A673 (cell line): ENCODE results near the gene RFX5. TPM values are rescaled to one million over a fixed set of nuclear protein-coding genes. Genes with fewer than 3 reads are reported as not detected.

Experiments used
- BruUV-seq: library from RNA; stranded (reverse); fragments of 400-500 nt; replicated peaks from 2 replicates; lab custom pipeline; 2021; lab: Mats Ljungman, UMichigan
- CTCF ChIA-PET: fragments of 300-600 bp; sonication (Branson Sonifier 250); formaldehyde crosslinking; loops from one replicate; lab custom pipeline; 2022; ENCODE audit warnings: antibody characterized with exemption; lab: Charles Lee
- POLR2A ChIA-PET: fragments of 300-600 bp; sonication (Branson Sonifier 250); formaldehyde crosslinking; loops from one replicate; lab custom pipeline; 2022; ENCODE audit warnings: antibody characterized with exemption; ENCODE audit not compliant: low non-redundant PET; lab: Charles Lee
- DNase-seq: peaks from one replicate; pipeline ENCODE4 v3.0.0-alpha.2; 2015; ENCODE audit warnings: low spot score
- H3K27ac ChIP-seq: fragments of 200-600 bp; sonication (generic); 2 replicates; pipeline ENCODE4 v1.5.1; 2016; ENCODE audit warnings: mixed run types, low read depth, mild to moderate bottlenecking, mixed read lengths, antibody characterized with exemption, low read length; ENCODE audit not compliant: poor library complexity, severe bottlenecking
- H3K27me3 ChIP-seq: fragments of 200-600 bp; sonication (generic); replicated peaks from 2 replicates; pipeline ENCODE4 v1.6.1; 2017; ENCODE audit warnings: mixed run types, low read depth, mild to moderate bottlenecking, mixed read lengths, antibody characterized with exemption, low read length; ENCODE audit not compliant: insufficient read depth, poor library complexity
- H3K36me3 ChIP-seq: fragments of 200-600 bp; sonication (generic); 2 replicates; pipeline ENCODE4 v1.6.1; 2016; ENCODE audit warnings: mixed run types, mild to moderate bottlenecking, mixed read lengths, antibody characterized with exemption, low read length; ENCODE audit not compliant: insufficient read depth, poor library complexity, severe bottlenecking
- H3K4me1 ChIP-seq: fragments of 200-600 bp; sonication (generic); 2 replicates; pipeline ENCODE4 v1.6.1; 2017; ENCODE audit warnings: mixed run types, mild to moderate bottlenecking, mixed read lengths, antibody characterized with exemption, low read length; ENCODE audit not compliant: insufficient read depth, poor library complexity, severe bottlenecking
- H3K4me3 ChIP-seq: fragments of 200-600 bp; sonication (generic); 2 replicates; pipeline ENCODE4 v1.5.1; 2016; ENCODE audit warnings: low read depth, mixed run types, mild to moderate bottlenecking, mixed read lengths, low read length; ENCODE audit not compliant: poor library complexity, severe bottlenecking
- H3K9me3 ChIP-seq: fragments of 200-600 bp; sonication (generic); 2 replicates; pipeline ENCODE4 v1.6.1; 2016; ENCODE audit warnings: mixed run types, low read depth, mild to moderate bottlenecking, mixed read lengths, antibody characterized with exemption, low read length; ENCODE audit not compliant: poor library complexity, severe bottlenecking
- CTCF ChIP-seq: fragments of 300-800, 200-600 bp; sonication (generic); conservative IDR thresholded peaks from 2 replicates; pipeline ENCODE4 v1.5.1; 2017; ENCODE audit warnings: low read depth, mild to moderate bottlenecking, antibody characterized with exemption, low read length, moderate library complexity, mixed read lengths
- EZH2 ChIP-seq: fragments of 200-600 bp; sonication (generic); IDR thresholded peaks from 2 replicates; pipeline ENCODE4 v1.6.1; 2017; ENCODE audit warnings: borderline replicate concordance, low read depth, mild to moderate bottlenecking, mixed read lengths, antibody characterized with exemption, low read length; ENCODE audit not compliant: poor library complexity, severe bottlenecking
- intact Hi-C: fragments of 100-400 bp; cut with micrococcal nuclease; formaldehyde crosslinking; loops from one replicate; pipeline ENCODE4 v1.10.0; 2022; ENCODE audit not compliant: unreplicated experiment
- total RNA-seq: library from RNA; stranded (reverse); gene quantifications from 2 replicates; pipeline ENCODE4 v1.2.3, GENCODE V29; 2021

RFX5 gene
- total RNA-seq, 1 experiment from 2014 or later = 49.0 TPM

- POLR2A ChIA-PET = no interaction called here
- Histone ChIP-seq H3K9me3 (no peaks in the 10 kb centered on the region), H3K4me3 (no peak overlapping the region), H3K27me3 (no peaks in the 10 kb centered on the region), H3K27ac (no peak overlapping the region), H3K4me1 (no peaks in the 10 kb centered on the region), H3K36me3 (peaks cover 81% of the 10 kb centered on the region)
- intact Hi-C loops = no loop called here
- CTCF ChIA-PET = no interaction called here
- no TSS peak for BruUV-seq
- no peak for TF ChIP-seq CTCF
- no peak for TF ChIP-seq EZH2
- no peak for DNase-seq
Observed at GRCh38 chr1:151290709-151291303, 56.2 kb downstream of the RFX5 start.

Other genes starting within 250 kb of the RFX5 start
- 4.7 and 8.9 TPM in 2 replicates for gene SEMA6C, start 200.6 kb downstream of the RFX5 start, total RNA-seq
- not detected in 2 replicates for gene TNFAIP8L2, start 190.6 kb downstream of the RFX5 start, total RNA-seq
- 7.7 and 8.1 TPM in 2 replicates for gene LYSMD1, start 181.3 kb downstream of the RFX5 start, total RNA-seq
- gene SCNM1, start 181.1 kb downstream of the RFX5 start, total RNA-seq = 57.5 and 59.6 TPM in 2 replicates
- 1.4 and 2.8 TPM in 2 replicates for gene TMOD4, start 171.3 kb downstream of the RFX5 start, total RNA-seq
- 113 and 114 TPM in 2 replicates for gene VPS72, start 157.1 kb downstream of the RFX5 start, total RNA-seq
- gene PIP5K1A, start 148.7 kb downstream of the RFX5 start, total RNA-seq = 109 and 115 TPM in 2 replicates
- gene PSMD4, start 92.5 kb downstream of the RFX5 start, total RNA-seq = 312 and 339 TPM in 2 replicates
- 26.4 and 30.2 TPM in 2 replicates for gene ZNF687, start 65.0 kb downstream of the RFX5 start, total RNA-seq
- 62.1 and 62.8 TPM in 2 replicates for gene PI4KB, start 19.8 kb downstream of the RFX5 start, total RNA-seq
- 0.50 TPM in 1 of 2 replicates, not detected in the other for gene SELENBP1, start 25.5 kb upstream of the RFX5 start, total RNA-seq
- gene PSMB4, start 52.3 kb upstream of the RFX5 start, total RNA-seq = 553 and 565 TPM in 2 replicates
- gene POGZ, start 112.2 kb upstream of the RFX5 start, total RNA-seq = 98.4 and 102 TPM in 2 replicates
- 2.6 and 4.1 TPM in 2 replicates for gene CGN, start 164.1 kb upstream of the RFX5 start, total RNA-seq
- 2.6 and 4.4 TPM in 2 replicates for gene TUFT1, start 193.1 kb upstream of the RFX5 start, total RNA-seq